Astrocyte (in vitro differentiated cells and primary cell): ENCODE results near the gene B4GALT1. TPM values are rescaled to one million over a fixed set of nuclear protein-coding genes. Genes with fewer than 3 reads are reported as not detected.

ENCODE experiments used
- DNase-seq: peaks from one replicate; pipeline ENCODE4 v3.0.0-alpha.2; 2010; ENCODE audit warnings: low read depth
- FAIRE-seq: peaks from 2 replicates; lab custom pipeline; 2011; peaks lifted over from hg19 to GRCh38; lab: Jason Lieb, UNC
- H2AFZ ChIP-seq: 2 replicates; pipeline ENCODE4 v1.6.0; 2012; ENCODE audit warnings: low read depth, low read length, inconsistent platforms
- H3K27ac ChIP-seq: 2 replicates; pipeline ENCODE4 v1.5.1; 2011; ENCODE audit warnings: low read depth, low read length, inconsistent platforms
- H3K27me3 ChIP-seq: 2 replicates; pipeline ENCODE4 v1.6.0; 2011; ENCODE audit warnings: low read length, inconsistent platforms; ENCODE audit not compliant: insufficient read depth
- H3K36me3 ChIP-seq: 2 replicates; pipeline ENCODE4 v1.5.1; 2011; ENCODE audit warnings: low read length, inconsistent platforms; ENCODE audit not compliant: insufficient read depth
- H3K4me1 ChIP-seq: 2 replicates; pipeline ENCODE4 v1.5.1; 2011; ENCODE audit warnings: low read length, inconsistent platforms; ENCODE audit not compliant: insufficient read depth
- H3K4me2 ChIP-seq: 2 replicates; pipeline ENCODE4 v1.6.0; 2012; ENCODE audit warnings: low read length, inconsistent platforms
- H3K4me3 ChIP-seq: 2 replicates; pipeline ENCODE4 v1.5.1; 2011; ENCODE audit warnings: low read depth, mild to moderate bottlenecking, low read length, inconsistent platforms; ENCODE audit not compliant: insufficient read depth
- H3K79me2 ChIP-seq: 2 replicates; pipeline ENCODE4 v1.6.0; 2012; ENCODE audit warnings: mild to moderate bottlenecking, low read length, inconsistent platforms; ENCODE audit not compliant: insufficient read depth
- H3K9ac ChIP-seq: 2 replicates; pipeline ENCODE4 v1.6.0; 2012; ENCODE audit warnings: mild to moderate bottlenecking, low read length, inconsistent platforms
- H3K9me3 ChIP-seq: 2 replicates; pipeline ENCODE4 v1.5.1; 2012; ENCODE audit warnings: low read depth, mild to moderate bottlenecking, low read length, inconsistent platforms; ENCODE audit not compliant: insufficient read depth
- H4K20me1 ChIP-seq: 2 replicates; pipeline ENCODE4 v1.6.0; 2012; ENCODE audit warnings: low read length, inconsistent platforms; ENCODE audit not compliant: insufficient read depth
- H3K27ac Mint-ChIP-seq: one replicate; pipeline ENCODE4 v1.8.0; 2021; ENCODE audit warnings: mild to moderate bottlenecking, mixed read lengths; ENCODE audit not compliant: unreplicated experiment
- H3K27me3 Mint-ChIP-seq: one replicate; pipeline ENCODE4 v1.8.0; 2021; ENCODE audit warnings: low read depth, mixed read lengths; ENCODE audit not compliant: unreplicated experiment
- H3K36me3 Mint-ChIP-seq: one replicate; pipeline ENCODE4 v1.8.0; 2021; ENCODE audit warnings: low read depth, mixed read lengths; ENCODE audit not compliant: unreplicated experiment
- H3K4me1 Mint-ChIP-seq: one replicate; pipeline ENCODE4 v1.8.0; 2021; ENCODE audit warnings: low read depth, mixed read lengths; ENCODE audit not compliant: unreplicated experiment
- H3K4me3 Mint-ChIP-seq: one replicate; pipeline ENCODE4 v1.8.0; 2021; ENCODE audit warnings: mild to moderate bottlenecking, moderate library complexity, mixed read lengths; ENCODE audit not compliant: unreplicated experiment
- H3K9me3 Mint-ChIP-seq: one replicate; pipeline ENCODE4 v1.8.0; 2021; ENCODE audit warnings: mild to moderate bottlenecking, mixed read lengths; ENCODE audit not compliant: unreplicated experiment
- CTCF ChIP-seq: IDR thresholded peaks from 2 replicates; pipeline ENCODE4 v1.5.1; 2011; ENCODE audit warnings: low read depth, mild to moderate bottlenecking, inconsistent platforms, low read length, moderate library complexity; ENCODE audit not compliant: insufficient read depth
- EZH2 ChIP-seq: IDR thresholded peaks from 2 replicates; pipeline ENCODE4 v1.6.1; 2012; ENCODE audit warnings: mild to moderate bottlenecking, low read length, inconsistent platforms; ENCODE audit not compliant: insufficient read depth
- total RNA-seq: library from RNA; stranded (reverse); gene quantifications from 2 replicates; pipeline ENCODE4 v1.2.1, GENCODE V29; 2021

The B4GALT1 gene
- total RNA-seq, 1 donor from 2014 or later = 93.1 TPM

DNA sequence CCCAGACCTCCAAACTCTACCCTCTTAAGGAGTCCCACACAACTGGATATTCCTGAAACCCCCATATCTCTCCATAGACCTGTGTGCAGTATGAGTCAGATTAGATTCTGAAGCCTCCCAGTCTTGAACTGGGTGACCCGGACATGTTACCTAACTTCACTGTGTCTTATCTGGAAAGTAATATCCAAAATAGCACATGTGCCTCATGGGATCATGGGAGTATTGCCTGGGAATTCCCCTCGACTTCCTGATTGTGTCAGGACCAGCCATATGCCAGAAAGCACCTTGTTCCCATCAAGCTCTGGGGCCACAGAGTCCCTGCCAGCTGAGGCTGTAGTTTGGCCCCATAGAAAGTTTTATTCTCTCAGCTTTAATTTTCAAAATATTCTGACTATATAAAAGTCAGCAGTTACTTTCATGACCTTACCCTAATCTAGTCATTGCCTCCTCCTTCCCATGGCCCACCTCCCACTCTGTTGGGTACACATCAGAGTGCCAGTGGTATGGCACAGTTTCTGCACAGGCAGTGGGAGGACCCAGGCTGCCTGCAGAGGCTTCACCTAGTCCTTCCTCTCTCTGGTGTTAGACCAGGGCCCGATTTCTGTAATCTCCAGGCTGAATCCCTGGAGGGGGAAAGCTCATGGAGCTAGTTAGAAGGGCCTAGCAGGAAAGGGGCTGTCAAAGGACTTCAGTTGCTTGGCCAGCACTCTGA is 19.5 kb upstream of the B4GALT1 start:
- no peak overlapping the region for H3K4me3 ChIP-seq
- Mint-ChIP-seq H3K36me3 (no peaks in the 10 kb centered on the region), H3K4me3 (no peak overlapping the region), H3K27ac (no peak overlapping the region), H3K9me3 (no peaks in the 10 kb centered on the region), H3K27me3 (peaks cover 10% of the 10 kb centered on the region), H3K4me1 (peaks cover 15% of the 10 kb centered on the region)
- no peaks in the 10 kb centered on the region for H3K36me3 ChIP-seq
- H3K79me2 ChIP-seq = no peaks in the 10 kb centered on the region
- no peak overlapping the region for H2AFZ ChIP-seq
- peaks cover 1% of the 10 kb centered on the region for H3K4me1 ChIP-seq
- TF ChIP-seq EZH2 (no peak), CTCF (no peak)
- no peaks in the 10 kb centered on the region for H4K20me1 ChIP-seq
- no peak for FAIRE-seq
- H3K27ac ChIP-seq = no peak overlapping the region
- DNase-seq = no peak
- H3K4me2 ChIP-seq = no peak overlapping the region
- no peak overlapping the region for H3K9ac ChIP-seq
- peaks cover 7% of the 10 kb centered on the region for H3K27me3 ChIP-seq
- H3K9me3 ChIP-seq = no peaks in the 10 kb centered on the region

- H3K9ac ChIP-seq = no peak overlapping the region
- Mint-ChIP-seq H3K36me3 (no peaks in the 10 kb centered on the region), H3K27me3 (peaks cover 10% of the 10 kb centered on the region), H3K4me1 (peaks cover 17% of the 10 kb centered on the region), H3K27ac (no peak overlapping the region), H3K9me3 (no peaks in the 10 kb centered on the region), H3K4me3 (no peak overlapping the region)
- H3K79me2 ChIP-seq = no peaks in the 10 kb centered on the region
- H3K27ac ChIP-seq = no peak overlapping the region
- no peak overlapping the region for H3K4me3 ChIP-seq
- no peak for DNase-seq
- no peaks in the 10 kb centered on the region for H3K36me3 ChIP-seq
- TF ChIP-seq EZH2 = no peak
- no peak for TF ChIP-seq CTCF
- H2AFZ ChIP-seq = no peak overlapping the region
- peaks cover 8% of the 10 kb centered on the region for H3K4me1 ChIP-seq
- H3K27me3 ChIP-seq = peaks cover 7% of the 10 kb centered on the region
- H4K20me1 ChIP-seq = no peaks in the 10 kb centered on the region
- H3K9me3 ChIP-seq = no peaks in the 10 kb centered on the region
- no peak overlapping the region for H3K4me2 ChIP-seq
- no peak for FAIRE-seq
Measured at GRCh38 chr9:33185858-33186257, 18.7 kb upstream of the B4GALT1 start.

- FAIRE-seq (no peak), DNase-seq (no peak)
- Mint-ChIP-seq H3K4me1 (peaks cover 17% of the 10 kb centered on the region), H3K36me3 (no peaks in the 10 kb centered on the region), H3K27me3 (peaks cover 10% of the 10 kb centered on the region), H3K27ac (peak overlapping the region; percentile 9), H3K9me3 (no peaks in the 10 kb centered on the region), H3K4me3 (no peak overlapping the region)
- no peak overlapping the region for H3K27ac ChIP-seq
- no peaks in the 10 kb centered on the region for H3K79me2 ChIP-seq
- no peak overlapping the region for H3K9ac ChIP-seq
- H3K36me3 ChIP-seq = no peaks in the 10 kb centered on the region
- no peaks in the 10 kb centered on the region for H3K9me3 ChIP-seq
- H3K4me1 ChIP-seq = peaks cover 13% of the 10 kb centered on the region
- no peak overlapping the region for H3K4me3 ChIP-seq
- peaks cover 7% of the 10 kb centered on the region for H3K27me3 ChIP-seq
- no peak for TF ChIP-seq EZH2
- TF ChIP-seq CTCF = no peak
- H2AFZ ChIP-seq = no peak overlapping the region
- no peaks in the 10 kb centered on the region for H4K20me1 ChIP-seq
- no peak overlapping the region for H3K4me2 ChIP-seq
Measured at GRCh38 chr9:33185406-33185805, 18.3 kb upstream of the B4GALT1 start.
